T-helper 17 cell (primary cell): Measurements from ENCODE around the gene KIF9. TPM values are rescaled to one million over a fixed set of nuclear protein-coding genes. Genes with fewer than 3 reads are reported as not detected.
"Not testable (repeated sequence)": the region's sequence is repeated elsewhere in the genome, so short reads cannot be mapped to it uniquely, and the experiment has no call there.

Experiments
- ATAC-seq: fragments of 150-1000 bp; cut with Tn5 transposase; 2 replicates; pipeline ENCODE4 v1.10.0; 2021; ENCODE audit warnings: mild to moderate bottlenecking, moderate library complexity
- DNase-seq, 3 donors: peaks; one replicate each; pipeline versions ENCODE4 v3.0.0 to v3.0.0-alpha.2; 2020 to 2021
- H3K9me3 ChIP-seq: one replicate; pipeline ENCODE4 v1.7.0; 2013; ENCODE audit warnings: low read length, mild to moderate bottlenecking; ENCODE audit not compliant: control insufficient read depth, poor library complexity, severe bottlenecking
- H3K27ac Mint-ChIP-seq: one replicate; pipeline ENCODE4 v1.8.0; 2022; ENCODE audit warnings: mild to moderate bottlenecking, moderate library complexity, mixed read lengths
- H3K27me3 Mint-ChIP-seq: one replicate; pipeline ENCODE4 v1.8.0; 2022; ENCODE audit warnings: mixed read lengths
- H3K36me3 Mint-ChIP-seq: one replicate; pipeline ENCODE4 v1.8.0; 2022; ENCODE audit warnings: low read depth, mixed read lengths
- H3K4me1 Mint-ChIP-seq: one replicate; pipeline ENCODE4 v1.8.0; 2022; ENCODE audit warnings: mild to moderate bottlenecking, mixed read lengths
- H3K4me3 Mint-ChIP-seq: one replicate; pipeline ENCODE4 v1.8.0; 2022; ENCODE audit warnings: mild to moderate bottlenecking, moderate library complexity, mixed read lengths
- total RNA-seq, 4 donors: library from RNA in 2 of 4; stranded (reverse) in 2 of 4; gene quantifications; one replicate each; pipeline ENCODE4 v1.2.3 and lab custom pipeline; 2022 to 2026

Gene KIF9, protein sequence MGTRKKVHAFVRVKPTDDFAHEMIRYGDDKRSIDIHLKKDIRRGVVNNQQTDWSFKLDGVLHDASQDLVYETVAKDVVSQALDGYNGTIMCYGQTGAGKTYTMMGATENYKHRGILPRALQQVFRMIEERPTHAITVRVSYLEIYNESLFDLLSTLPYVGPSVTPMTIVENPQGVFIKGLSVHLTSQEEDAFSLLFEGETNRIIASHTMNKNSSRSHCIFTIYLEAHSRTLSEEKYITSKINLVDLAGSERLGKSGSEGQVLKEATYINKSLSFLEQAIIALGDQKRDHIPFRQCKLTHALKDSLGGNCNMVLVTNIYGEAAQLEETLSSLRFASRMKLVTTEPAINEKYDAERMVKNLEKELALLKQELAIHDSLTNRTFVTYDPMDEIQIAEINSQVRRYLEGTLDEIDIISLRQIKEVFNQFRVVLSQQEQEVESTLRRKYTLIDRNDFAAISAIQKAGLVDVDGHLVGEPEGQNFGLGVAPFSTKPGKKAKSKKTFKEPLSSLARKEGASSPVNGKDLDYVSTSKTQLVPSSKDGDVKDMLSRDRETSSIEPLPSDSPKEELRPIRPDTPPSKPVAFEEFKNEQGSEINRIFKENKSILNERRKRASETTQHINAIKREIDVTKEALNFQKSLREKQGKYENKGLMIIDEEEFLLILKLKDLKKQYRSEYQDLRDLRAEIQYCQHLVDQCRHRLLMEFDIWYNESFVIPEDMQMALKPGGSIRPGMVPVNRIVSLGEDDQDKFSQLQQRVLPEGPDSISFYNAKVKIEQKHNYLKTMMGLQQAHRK
- total RNA-seq (10 to 100 TPM; 15.3 to 24.6 TPM), total RNA-seq (lab: John Stamatoyannopoulos, UW) (1.9 to 13.2 reads per million in 2 donors)

DNA sequence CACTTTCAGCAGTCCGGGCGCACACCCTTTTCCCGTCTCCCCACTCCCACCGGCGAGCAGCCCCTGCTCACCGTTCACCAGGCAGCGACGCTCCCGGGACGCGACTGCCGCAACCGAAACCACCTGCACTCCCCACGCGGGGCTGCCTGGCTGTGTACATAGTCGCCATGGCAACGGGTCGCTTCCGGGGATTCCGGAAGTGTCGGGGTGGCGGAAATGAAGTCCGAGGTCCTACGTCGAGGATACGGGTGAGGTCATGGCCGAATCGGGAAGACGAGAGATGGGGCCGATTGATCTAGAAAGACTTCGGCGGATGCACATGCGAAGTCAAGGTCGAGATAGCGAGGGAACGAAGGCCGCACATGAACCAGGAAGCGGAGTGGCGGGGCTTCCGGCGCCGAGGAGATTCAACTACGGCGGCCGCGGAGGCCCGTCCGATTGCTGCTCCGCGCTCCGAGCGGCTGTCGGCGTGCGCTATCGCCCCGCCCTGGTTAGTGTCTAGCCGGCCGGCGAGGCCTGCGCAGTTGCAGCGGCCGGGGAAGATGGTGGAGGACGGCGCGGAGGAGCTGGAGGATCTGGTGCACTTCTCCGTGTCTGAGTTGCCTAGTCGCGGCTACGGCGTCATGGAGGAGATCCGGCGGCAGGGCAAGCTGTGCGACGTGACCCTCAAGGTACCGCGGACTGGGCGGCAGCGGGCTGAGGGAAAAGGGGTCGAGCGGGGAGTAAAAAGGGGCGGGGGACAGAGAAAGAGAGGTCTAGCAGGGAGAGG lies at the start of gene KIF9, which contains the start of gene KLHL18:
Gene KIF9, minus strand, starts transcription at position 376 of the 769 bp plus-strand sequence. CDS start 5,425 bp downstream, outside the sequence.
Gene KLHL18, plus strand, starts transcription at position 521 of the 769 bp plus-strand sequence. Its CDS starts 22 bp downstream, at position 543.
- ATAC-seq (peak; percentile 84), DNase-seq (peak; percentile 92 to 95 (median 94))
- H3K4me3 Mint-ChIP-seq: peak within 1 kb of the TSS; percentile 100

GRCh38 chr3:47324278-47324865 lies 41.8 kb upstream of the KIF9 start:
- no peak overlapping the region for H3K27ac Mint-ChIP-seq
- H3K27me3 Mint-ChIP-seq: no peaks in the 10 kb centered on the region
- peaks cover 4% of the 10 kb centered on the region for H3K4me1 Mint-ChIP-seq
- ATAC-seq (peak; percentile 71), DNase-seq (peak in 2 of 3 donors; percentile 13 to 29)
- no peak overlapping the region for H3K4me3 Mint-ChIP-seq
- H3K36me3 Mint-ChIP-seq: peaks cover 11% of the 10 kb centered on the region
- no peaks in the 10 kb centered on the region for H3K9me3 ChIP-seq

More for the DNA sequence above, at the start of gene KIF9, which contains the start of gene KLHL18:
- Mint-ChIP-seq H3K4me1 (peaks cover 32% of the 10 kb centered on the region), H3K27ac (peak within 1 kb of the TSS; percentile 99), H3K36me3 (peaks cover 3% of the 10 kb centered on the region), H3K27me3 (no peaks in the 10 kb centered on the region)
- H3K9me3 ChIP-seq: no peaks in the 10 kb centered on the region

GRCh38 chr3:47323431-47324277 lies 41.1 kb upstream of the KIF9 start:
- H3K36me3 Mint-ChIP-seq: peaks cover 11% of the 10 kb centered on the region
- no peak for DNase-seq
- H3K27ac Mint-ChIP-seq: peak overlapping the region; percentile 37
- peak overlapping the region; percentile 69 for H3K4me3 Mint-ChIP-seq
- ATAC-seq: peak; percentile 6
- no peaks in the 10 kb centered on the region for H3K9me3 ChIP-seq
- no peaks in the 10 kb centered on the region for H3K27me3 Mint-ChIP-seq
- peaks cover 4% of the 10 kb centered on the region for H3K4me1 Mint-ChIP-seq

DNA sequence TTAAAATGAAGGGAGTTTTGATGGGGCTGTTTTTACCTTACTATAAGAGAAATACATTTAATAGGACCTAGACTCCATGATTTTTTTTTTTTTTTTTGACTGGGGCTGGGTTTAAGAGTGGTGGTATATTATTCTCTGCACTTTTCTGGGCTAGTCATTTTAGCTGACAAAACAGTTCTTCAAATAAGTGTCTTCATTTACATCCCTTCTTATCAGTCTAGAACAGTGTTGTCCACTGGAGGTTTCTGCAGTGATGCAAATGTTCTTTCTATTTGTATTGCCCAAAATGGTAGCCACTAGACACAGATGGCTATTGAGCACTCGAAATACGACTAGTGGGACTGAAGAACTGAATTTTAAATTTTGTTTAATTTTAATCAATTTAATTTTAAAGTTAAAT lies 37.4 kb upstream of the KIF9 start:
- no peaks in the 10 kb centered on the region for H3K9me3 ChIP-seq
- DNase-seq: no peak
- H3K4me3 Mint-ChIP-seq: no peak overlapping the region
- no peaks in the 10 kb centered on the region for H3K27me3 Mint-ChIP-seq
- ATAC-seq: no peak
- peaks cover 11% of the 10 kb centered on the region for H3K36me3 Mint-ChIP-seq
- H3K27ac Mint-ChIP-seq: no peak overlapping the region
- peaks cover 11% of the 10 kb centered on the region for H3K4me1 Mint-ChIP-seq

DNA sequence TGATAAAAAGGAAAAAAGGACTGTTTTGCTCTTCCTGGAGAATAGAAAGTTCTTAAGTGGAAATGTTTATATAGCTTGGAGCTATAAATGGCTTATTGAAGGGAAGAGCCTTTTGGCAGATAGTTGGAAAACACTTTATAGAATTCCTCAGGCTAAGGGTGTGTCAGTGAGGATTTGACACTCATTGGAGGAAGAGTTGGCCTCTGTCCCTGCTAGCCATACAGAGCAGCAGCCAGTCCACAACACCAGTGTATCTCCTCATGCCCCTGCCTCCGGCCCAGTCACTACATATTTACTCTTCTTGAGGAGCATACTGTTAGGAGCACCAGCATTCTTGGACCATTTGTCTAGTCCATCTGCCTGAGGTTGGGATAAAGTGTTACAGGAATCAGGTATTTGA lies 36.3 kb upstream of the KIF9 start:
- ATAC-seq (no peak), DNase-seq (no peak)
- H3K9me3 ChIP-seq: no peaks in the 10 kb centered on the region
- Mint-ChIP-seq H3K27me3 (no peaks in the 10 kb centered on the region), H3K4me3 (peak overlapping the region; percentile 52), H3K36me3 (peaks cover 11% of the 10 kb centered on the region), H3K27ac (no peak overlapping the region), H3K4me1 (peaks cover 11% of the 10 kb centered on the region)

GRCh38 chr3:47316151-47316550 lies 33.6 kb upstream of the KIF9 start:
- H3K9me3 ChIP-seq, DNase-seq, H3K27me3 Mint-ChIP-seq, H3K27ac Mint-ChIP-seq, H3K4me3 Mint-ChIP-seq, ATAC-seq, H3K36me3 Mint-ChIP-seq: not testable (repeated sequence)
- peaks cover 12% of the 10 kb centered on the region for H3K4me1 Mint-ChIP-seq

- peak overlapping the region; percentile 72 for H3K27ac Mint-ChIP-seq
- H3K36me3 Mint-ChIP-seq: peaks cover 6% of the 10 kb centered on the region
- peaks cover 20% of the 10 kb centered on the region for H3K4me1 Mint-ChIP-seq
- H3K27me3 Mint-ChIP-seq: no peaks in the 10 kb centered on the region
- no peak for ATAC-seq
- H3K4me3 Mint-ChIP-seq: no peak overlapping the region
- H3K9me3 ChIP-seq: no peaks in the 10 kb centered on the region
- no peak for DNase-seq
Measured at GRCh38 chr3:47315069-47315647, 32.6 kb upstream of the KIF9 start.

GRCh38 chr3:47314056-47314764 lies 31.6 kb upstream of the KIF9 start:
- no peaks in the 10 kb centered on the region for H3K9me3 ChIP-seq
- H3K27me3 Mint-ChIP-seq: no peaks in the 10 kb centered on the region
- H3K36me3 Mint-ChIP-seq: peaks cover 4% of the 10 kb centered on the region
- no peak for DNase-seq
- ATAC-seq: no peak
- no peak overlapping the region for H3K4me3 Mint-ChIP-seq
- peak overlapping the region; percentile 72 for H3K27ac Mint-ChIP-seq
- peaks cover 23% of the 10 kb centered on the region for H3K4me1 Mint-ChIP-seq

GRCh38 chr3:47313341-47314055 lies 30.9 kb upstream of the KIF9 start:
- DNase-seq (no peak), ATAC-seq (no peak)
- Mint-ChIP-seq H3K27ac (no peak overlapping the region), H3K36me3 (peaks cover 4% of the 10 kb centered on the region), H3K4me1 (peaks cover 23% of the 10 kb centered on the region), H3K27me3 (no peaks in the 10 kb centered on the region), H3K4me3 (no peak overlapping the region)
- H3K9me3 ChIP-seq: no peaks in the 10 kb centered on the region

DNA sequence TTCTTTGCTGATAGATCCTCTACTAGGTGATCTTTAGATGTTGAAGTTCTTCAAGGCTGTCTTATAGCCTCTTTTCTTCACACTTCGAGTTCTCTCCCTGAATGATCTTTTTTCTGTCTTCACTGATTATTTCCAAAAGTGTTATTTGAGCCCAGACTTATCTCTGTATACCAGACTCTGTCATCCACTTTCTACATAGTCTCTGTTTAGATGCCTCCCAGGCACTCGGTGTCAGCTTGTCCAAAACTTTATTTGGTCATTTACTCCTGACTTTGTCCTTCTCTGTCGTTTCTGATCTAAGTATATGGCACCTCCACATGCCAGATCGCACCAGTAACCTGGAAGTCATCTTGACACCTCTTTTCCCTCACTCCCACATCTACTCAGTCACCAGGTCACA lies 27.8 kb upstream of the KIF9 start:
- peak overlapping the region; percentile 72 for H3K27ac Mint-ChIP-seq
- ATAC-seq (no peak), DNase-seq (no peak)
- peaks cover 7% of the 10 kb centered on the region for H3K36me3 Mint-ChIP-seq
- no peaks in the 10 kb centered on the region for H3K9me3 ChIP-seq
- H3K27me3 Mint-ChIP-seq: no peaks in the 10 kb centered on the region
- H3K4me1 Mint-ChIP-seq: peaks cover 24% of the 10 kb centered on the region
- H3K4me3 Mint-ChIP-seq: peak overlapping the region; percentile 68

DNA sequence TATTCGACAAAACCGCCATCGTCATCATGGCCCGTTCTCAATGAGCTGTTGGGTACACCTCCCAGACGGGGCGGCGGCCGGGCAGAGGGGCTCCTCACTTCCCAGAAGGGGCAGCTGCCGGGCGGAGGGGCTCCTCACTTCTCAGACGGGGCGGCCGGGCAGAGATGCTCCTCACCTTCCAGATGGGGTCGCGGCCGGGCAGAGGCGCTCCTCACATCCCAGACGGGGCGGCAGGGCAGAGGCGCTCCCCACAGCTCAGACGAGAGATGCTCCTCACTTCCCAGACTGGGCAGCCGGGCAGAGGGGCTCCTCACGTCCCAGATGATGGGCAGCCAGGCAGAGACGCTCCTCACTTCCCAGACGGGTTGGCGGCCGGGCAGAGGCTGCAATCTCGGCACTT lies 26.6 kb upstream of the KIF9 start:
- H3K4me1 Mint-ChIP-seq: peaks cover 24% of the 10 kb centered on the region
- ATAC-seq, H3K4me3 Mint-ChIP-seq: not testable (repeated sequence)

More for the DNA sequence above, 26.6 kb upstream of the KIF9 start:
- not testable (repeated sequence) for H3K36me3 Mint-ChIP-seq, DNase-seq, H3K27me3 Mint-ChIP-seq, H3K9me3 ChIP-seq, H3K27ac Mint-ChIP-seq
